HFF-Myc (cell line): Measurements from ENCODE around the gene HEG1.

Experiments used
- DNase-seq: peaks from one replicate; pipeline ENCODE4 v3.0.0-alpha.2; 2011; ENCODE audit warnings: low read depth; ENCODE audit errors: extremely low read depth
- H3K4me3 ChIP-seq: replicated peaks from 2 replicates; pipeline ENCODE4 v1.5.1; 2011; ENCODE audit warnings: low read depth, mild to moderate bottlenecking, control low read depth, low read length
- TF ChIP-seq, protein P1 (sequence below): IDR thresholded peaks from 2 replicates; pipeline ENCODE4 v1.5.1; 2012; ENCODE audit warnings: mild to moderate bottlenecking, low read depth, low read length, control low read depth; ENCODE audit errors: missing control alignments

Gene HEG1

DNA sequence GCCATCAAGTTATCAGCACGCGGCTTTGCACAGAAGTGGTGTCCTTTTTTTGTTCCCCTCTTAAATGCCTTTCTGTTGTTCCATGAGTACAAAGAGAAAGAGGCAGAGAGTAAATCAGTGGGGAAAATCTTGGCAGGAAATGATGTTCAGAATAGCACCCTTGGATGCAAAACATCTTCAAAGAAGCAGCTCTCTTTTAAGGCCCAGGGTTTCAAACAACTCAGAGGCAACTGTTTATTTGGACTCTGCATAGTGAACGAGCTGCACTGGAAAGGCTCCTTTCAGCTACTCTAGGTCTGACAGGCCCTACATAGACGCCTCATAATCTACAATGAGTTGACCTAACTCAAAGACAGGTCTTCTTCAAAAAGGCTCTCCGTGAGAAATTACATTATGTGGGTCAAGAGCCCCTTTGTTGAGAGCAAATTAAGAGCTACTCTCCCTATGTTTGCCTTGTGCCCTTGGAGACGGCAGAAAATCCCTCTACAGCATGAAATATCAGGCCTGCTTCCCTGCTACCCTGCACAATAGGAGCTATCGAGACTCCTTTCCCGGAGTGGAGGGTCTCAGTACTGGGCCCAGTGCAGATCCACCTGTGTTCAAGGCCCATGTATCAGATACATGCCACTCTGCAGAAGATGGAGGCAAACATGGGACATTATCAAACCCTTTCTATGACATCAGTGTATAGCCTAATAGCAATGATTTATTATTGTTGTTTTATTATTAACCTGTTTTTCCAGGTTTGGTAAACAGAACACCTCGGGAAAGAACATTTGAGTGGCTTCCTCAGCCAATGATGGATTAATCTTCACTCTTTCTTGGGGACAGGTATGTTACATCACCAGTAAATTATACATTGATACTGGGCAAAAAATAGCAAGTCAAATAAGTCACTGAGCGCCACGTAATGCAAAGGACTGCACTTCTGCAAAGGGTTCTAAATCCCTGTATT lies 53.1 kb downstream of the HEG1 start:
- DNase-seq = no peak
- TF ChIP-seq, protein P1, sequence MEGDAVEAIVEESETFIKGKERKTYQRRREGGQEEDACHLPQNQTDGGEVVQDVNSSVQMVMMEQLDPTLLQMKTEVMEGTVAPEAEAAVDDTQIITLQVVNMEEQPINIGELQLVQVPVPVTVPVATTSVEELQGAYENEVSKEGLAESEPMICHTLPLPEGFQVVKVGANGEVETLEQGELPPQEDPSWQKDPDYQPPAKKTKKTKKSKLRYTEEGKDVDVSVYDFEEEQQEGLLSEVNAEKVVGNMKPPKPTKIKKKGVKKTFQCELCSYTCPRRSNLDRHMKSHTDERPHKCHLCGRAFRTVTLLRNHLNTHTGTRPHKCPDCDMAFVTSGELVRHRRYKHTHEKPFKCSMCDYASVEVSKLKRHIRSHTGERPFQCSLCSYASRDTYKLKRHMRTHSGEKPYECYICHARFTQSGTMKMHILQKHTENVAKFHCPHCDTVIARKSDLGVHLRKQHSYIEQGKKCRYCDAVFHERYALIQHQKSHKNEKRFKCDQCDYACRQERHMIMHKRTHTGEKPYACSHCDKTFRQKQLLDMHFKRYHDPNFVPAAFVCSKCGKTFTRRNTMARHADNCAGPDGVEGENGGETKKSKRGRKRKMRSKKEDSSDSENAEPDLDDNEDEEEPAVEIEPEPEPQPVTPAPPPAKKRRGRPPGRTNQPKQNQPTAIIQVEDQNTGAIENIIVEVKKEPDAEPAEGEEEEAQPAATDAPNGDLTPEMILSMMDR = no peak

DNA sequence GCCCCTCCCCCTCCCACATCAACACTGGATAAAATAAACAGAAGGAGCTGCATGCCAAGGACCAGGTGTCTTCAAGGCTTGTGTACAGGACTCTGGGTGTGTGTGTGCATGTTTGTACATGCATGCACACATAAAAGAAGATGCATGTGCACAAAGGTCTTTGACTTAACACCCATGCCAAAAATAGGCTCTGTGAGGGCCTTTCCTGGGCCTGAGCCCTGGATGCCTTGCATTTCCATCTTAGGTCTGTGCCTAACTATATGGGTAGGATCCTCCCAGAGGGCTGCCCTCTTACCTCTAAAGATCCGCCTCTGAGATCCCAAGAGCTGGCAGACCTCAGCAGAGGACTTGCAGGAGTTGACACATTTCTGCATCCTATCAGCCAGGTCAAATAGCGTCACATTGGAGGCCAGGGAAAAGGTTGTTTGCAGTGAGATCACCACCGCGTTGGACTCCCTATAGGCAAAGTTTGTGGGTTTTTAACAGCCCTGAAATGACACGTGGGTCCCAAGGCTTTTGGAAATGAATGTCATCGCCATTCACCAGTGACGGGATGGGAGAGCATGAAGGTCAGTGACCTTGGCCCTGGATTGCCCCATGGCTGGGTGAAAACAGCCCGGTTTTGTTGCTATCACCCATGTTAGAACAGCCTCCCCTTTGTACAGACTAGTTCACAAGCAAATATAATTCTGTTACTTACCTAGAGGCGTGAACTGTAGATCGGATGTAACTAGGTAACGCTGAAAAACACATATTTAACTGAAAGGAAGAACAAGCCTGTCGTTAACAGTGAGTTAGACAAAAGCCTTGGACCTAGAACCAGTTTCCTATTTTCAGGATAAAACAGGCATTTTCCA lies 54.0 kb downstream of the HEG1 start:
- TF ChIP-seq, protein P1 = no peak
- H3K4me3 ChIP-seq = no peak overlapping the region
- DNase-seq = no peak

More for the DNA sequence above, 53.1 kb downstream of the HEG1 start:
- no peak overlapping the region for H3K4me3 ChIP-seq

DNA sequence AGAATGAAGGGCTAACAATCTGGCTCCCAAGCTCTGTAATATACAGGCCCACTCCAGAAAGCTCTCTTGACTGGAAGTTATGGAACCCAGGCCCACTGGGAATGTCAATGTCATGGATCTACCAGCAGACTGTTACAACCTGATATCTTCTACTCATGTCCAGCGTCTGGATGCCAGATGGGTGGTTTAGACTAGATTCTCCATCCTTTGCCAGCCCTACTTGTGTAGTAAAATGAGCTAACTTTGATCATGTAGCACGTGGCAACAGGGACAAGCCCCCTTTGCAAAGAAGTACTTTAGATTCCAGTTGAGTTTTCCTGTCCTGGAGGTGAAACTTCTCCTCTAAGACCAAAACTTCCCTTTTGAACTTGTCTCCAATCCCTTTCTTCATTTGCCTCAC lies 55.1 kb downstream of the HEG1 start:
- TF ChIP-seq, protein P1 = no peak
- DNase-seq = peak; percentile 61
- H3K4me3 ChIP-seq = no peak overlapping the region

DNA sequence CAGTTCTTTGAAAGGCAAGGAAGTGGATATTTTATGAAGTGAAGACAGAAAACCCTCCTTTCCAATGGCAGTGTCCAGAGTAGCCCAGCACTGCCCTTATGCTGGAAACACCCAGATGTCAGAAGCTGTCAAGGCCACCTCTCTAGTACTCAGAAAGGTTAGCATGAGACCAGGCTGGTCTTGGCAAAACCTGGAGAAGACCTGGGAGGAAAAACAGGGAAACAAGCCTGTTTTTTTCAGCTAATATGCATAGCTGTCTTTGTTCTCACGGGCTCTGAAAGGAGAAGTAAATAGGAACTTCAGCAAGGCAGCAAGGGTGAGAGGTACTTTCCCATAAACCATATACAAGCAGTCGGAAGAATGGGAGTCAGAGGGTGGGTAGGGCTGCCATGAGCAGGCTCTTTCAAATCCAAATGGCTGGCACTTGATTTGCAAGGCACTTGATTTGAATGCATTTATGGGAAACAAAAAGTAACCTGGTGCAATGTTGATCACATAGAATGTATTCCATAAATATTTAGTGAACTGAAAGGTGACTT lies 55.8 kb downstream of the HEG1 start:
- DNase-seq = no peak
- H3K4me3 ChIP-seq = no peak overlapping the region
- TF ChIP-seq, protein P1 = no peak

DNA sequence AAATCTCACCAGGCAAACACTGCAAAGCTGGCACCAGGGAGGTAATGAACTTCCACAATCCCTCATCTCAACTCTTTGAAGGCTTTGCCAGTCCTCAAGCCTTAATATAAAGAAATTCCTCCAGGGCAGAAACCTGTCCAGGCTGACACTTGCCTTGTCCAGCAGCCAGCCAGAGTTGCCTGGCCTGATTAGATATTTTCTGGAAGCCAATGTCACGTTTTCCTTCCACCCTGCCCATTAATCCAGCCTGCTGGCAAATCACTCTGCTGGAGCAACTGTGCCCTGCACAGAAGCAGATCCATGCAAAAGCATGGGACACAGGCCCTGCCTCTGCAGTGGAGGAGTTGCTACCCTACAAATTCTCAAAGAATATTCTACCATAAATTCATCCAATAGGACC lies 56.5 kb downstream of the HEG1 start:
- no peak for DNase-seq
- TF ChIP-seq, protein P1 = no peak
- H3K4me3 ChIP-seq = no peak overlapping the region

DNA sequence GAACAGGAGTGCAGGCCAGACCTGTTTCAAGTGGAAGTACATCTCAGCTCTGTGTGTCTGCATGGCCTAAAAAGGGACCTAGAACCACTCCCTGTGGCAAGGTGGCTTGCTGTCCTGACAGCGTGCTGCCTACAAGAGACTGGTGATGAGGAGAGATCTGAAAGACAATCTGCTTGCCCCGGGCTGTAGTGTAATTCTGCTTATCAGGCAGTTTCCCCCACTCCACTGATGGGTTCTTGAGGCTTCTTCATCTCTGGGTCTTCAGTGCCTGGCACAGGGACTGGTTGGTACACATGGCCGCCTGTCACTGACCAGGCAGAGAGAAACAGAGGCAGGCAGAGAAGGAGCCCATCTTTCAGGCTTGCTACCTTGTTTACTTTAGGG lies 57.6 kb downstream of the HEG1 start:
- no peak overlapping the region for H3K4me3 ChIP-seq
- TF ChIP-seq, protein P1 = no peak
- no peak for DNase-seq
